ENCODE data around the gene MYH6. TPM values are rescaled to one million over a fixed set of nuclear protein-coding genes. Genes with fewer than 3 reads are reported as not detected.

Gene MYH6
- total and polyA plus RNA-seq, 2 of the 13 experiments (the other 11 are each of a cell fraction or from before 2014, with no cell fraction given) = 0.01 TPM; not detected in 1

GRCh38 chr14:23435543-23436326, 27.7 kb upstream of the MYH6 start, which contains the start of gene MYH7 (continued):
- TF ChIP-seq ZBTB40 (IDR thresholded peaks at IDR 0.05) (no peak), ZBTB40 (CRISPR knock-in tag; IDR thresholded peaks at IDR 0.05) (0 out of 2 replicates have a peak, but pooled peaks have one; percentile 78), ZNF136 (CRISPR knock-in tag; IDR thresholded peaks at IDR 0.05; ENCODE audit: low read depth) (no peak), ZFP36L1 (CRISPR knock-in tag; IDR thresholded peaks at IDR 0.05) (no peak), ADNP (CRISPR knock-in tag; IDR thresholded peaks at IDR 0.05) (no peak), SKIL (CRISPR knock-in tag; IDR thresholded peaks at IDR 0.05; ENCODE audit: borderline replicate concordance) (no peak), HOXA9 (CRISPR knock-in tag; IDR thresholded peaks at IDR 0.05; ENCODE audit: borderline replicate concordance) (no peak), ZNF883 (CRISPR knock-in tag; IDR thresholded peaks at IDR 0.05; ENCODE audit: not compliant biosample characterization) (peak; percentile 51), ZSCAN21 (CRISPR knock-in tag; IDR thresholded peaks at IDR 0.05; ENCODE audit: borderline replicate concordance) (no peak; the same call in 1 of the 2 replicates), ZNF670 (CRISPR knock-in tag; IDR thresholded peaks at IDR 0.05; ENCODE audit: borderline replicate concordance) (no peak), MNT (IDR thresholded peaks at IDR 0.05) (no peak), NFIC (IDR thresholded peaks at IDR 0.05; ENCODE audit: low read length) (no peak), ZNF34 (CRISPR knock-in tag; IDR thresholded peaks at IDR 0.05; ENCODE audit: borderline replicate concordance) (no peak), POLR2AphosphoS5 (IDR thresholded peaks at IDR 0.05; ENCODE audit: low read depth, low read length) (no peak), NAIF1 (CRISPR knock-in tag; IDR thresholded peaks at IDR 0.05; ENCODE audit: borderline replicate concordance) (no peak)
